T-cell (primary cell): ENCODE results near the gene TEX14. TPM values are rescaled to one million over a fixed set of nuclear protein-coding genes. Genes with fewer than 3 reads are reported as not detected.

Experiments used
- ATAC-seq, 4 experiments: fragments of 200-7000 bp in 3 of 4; fragments of 150-1000 bp in 1 of 4; cut with Tn5 transposase; replicated peaks in 1 of 4; 1 replicate in 3 of 4; 2 replicates in 1 of 4; pipeline ENCODE4 v1.10.0; 2021; ENCODE audit warnings: moderate library complexity in 3 of 4, mild to moderate bottlenecking in 2 of 4, moderate number of reproducible peaks in 1 of 4
- CTCF ChIA-PET, 2 donors: fragments of 300-600 bp; sonication (Branson Sonifier 250); formaldehyde crosslinking; loops; one replicate each; lab custom pipeline; 2022; ENCODE audit warnings: antibody characterized with exemption in 2 of 2; lab: Charles Lee
- POLR2A ChIA-PET, 2 donors: fragments of 300-600 bp; sonication (Branson Sonifier 250); formaldehyde crosslinking; loops; one replicate each; lab custom pipeline; 2022; ENCODE audit warnings: antibody characterized with exemption in 2 of 2; lab: Charles Lee
- DNase-seq, 35 experiments: peaks; one replicate each; pipeline versions ENCODE4 v3.0.0 to v3.0.0-alpha.2; 2013 to 2023
- H3K27ac ChIP-seq: one replicate; pipeline ENCODE4 v1.5.1; 2013; ENCODE audit warnings: low read length
- H3K27me3 ChIP-seq, 2 experiments: replicated peaks in 1 of 2; 1 replicate in 1 of 2; 2 replicates in 1 of 2; pipeline versions ENCODE4 v1.6.1 to v1.7.0; 2013; ENCODE audit warnings: low read length in 1 of 2, mixed read lengths in 1 of 2; ENCODE audit not compliant: control insufficient read depth in 2 of 2, insufficient read depth in 2 of 2; ENCODE audit errors: extremely low read depth in 1 of 2
- H3K36me3 ChIP-seq, 2 donors: 1 replicate in 1 of 2; 2 replicates in 1 of 2; pipeline versions ENCODE4 v1.6.1 to v1.7.0; 2013; ENCODE audit warnings: low read length in 1 of 2; ENCODE audit not compliant: control insufficient read depth in 2 of 2, insufficient read depth in 1 of 2; ENCODE audit errors: extremely low read depth in 1 of 2
- H3K4me1 ChIP-seq, 2 experiments: 1 replicate in 1 of 2; 2 replicates in 1 of 2; pipeline versions ENCODE4 v1.6.1 to v1.7.0; 2013; ENCODE audit warnings: low read length in 2 of 2, mixed read lengths in 1 of 2; ENCODE audit not compliant: insufficient read depth in 2 of 2, control insufficient read depth in 1 of 2; ENCODE audit errors: extremely low read depth in 1 of 2
- H3K4me3 ChIP-seq, 2 donors: 1 replicate in 1 of 2; 2 replicates in 1 of 2; pipeline versions ENCODE4 v1.5.1 to v1.7.0; 2013; ENCODE audit warnings: mild to moderate bottlenecking in 2 of 2, low read length in 1 of 2, moderate library complexity in 1 of 2; ENCODE audit not compliant: control insufficient read depth in 1 of 2; ENCODE audit errors: extremely low read depth in 1 of 2
- H3K9me3 ChIP-seq: 2 replicates; pipeline ENCODE4 v1.7.0; 2013
- H3K27ac Mint-ChIP-seq, 2 donors: one replicate each; pipeline ENCODE4 v1.8.0; 2020 to 2021; ENCODE audit warnings: mild to moderate bottlenecking in 2 of 2, mixed read lengths in 2 of 2
- H3K27me3 Mint-ChIP-seq, 2 donors: one replicate each; pipeline ENCODE4 v1.8.0; 2021 to 2022; ENCODE audit warnings: mixed read lengths in 2 of 2
- H3K36me3 Mint-ChIP-seq: one replicate; pipeline ENCODE4 v1.8.0; 2021; ENCODE audit warnings: mixed read lengths
- H3K4me1 Mint-ChIP-seq, 3 donors: one replicate each; pipeline ENCODE4 v1.8.0; 2020 to 2022; ENCODE audit warnings: mixed read lengths in 3 of 3, mild to moderate bottlenecking in 1 of 3
- H3K4me3 Mint-ChIP-seq, 3 donors: one replicate each; pipeline ENCODE4 v1.8.0; 2020 to 2022; ENCODE audit warnings: mild to moderate bottlenecking in 3 of 3, mixed read lengths in 3 of 3, moderate library complexity in 3 of 3
- H3K9me3 Mint-ChIP-seq, 3 donors: one replicate each; pipeline ENCODE4 v1.8.0; 2020 to 2022; ENCODE audit warnings: mixed read lengths in 3 of 3
- WGBS: methylation state at CpG from one replicate; pipeline ENCODE4 v1.1.5; 2013; ENCODE audit warnings: missing lambda C conversion rate; ENCODE audit not compliant: insufficient coverage; 5-methylcytosine and 5-hydroxymethylcytosine counted together
- total RNA-seq, 35 experiments: library from RNA in 6 of 35; stranded (reverse) in 6 of 35; fragments of 120-200 nt in 1 of 35; gene quantifications; one replicate each; pipeline versions ENCODE4 v1.2.1 to v1.2.4 and lab custom pipeline; 2013 to 2026

TEX14 gene
- total RNA-seq, 5 donors from 2014 or later (not counting 1 experiment from before 2014, with no cell fraction given) = 0.59 to 1.2 (median 0.73) TPM

GRCh38 chr17:58639681-58640080 lies 52.2 kb downstream of the TEX14 start:
- Histone ChIP-seq H3K36me3 (no peaks in the 10 kb centered on the region), H3K9me3 (no peaks in the 10 kb centered on the region), H3K27me3 (no peaks in the 10 kb centered on the region), H3K27ac (no peak overlapping the region), H3K4me3 (no peak overlapping the region), H3K4me1 (no peaks in the 10 kb centered on the region)
- no peaks in the 10 kb centered on the region for H3K36me3 Mint-ChIP-seq
- no peaks in the 10 kb centered on the region for H3K4me1 Mint-ChIP-seq
- no peak overlapping the region for H3K27ac Mint-ChIP-seq
- ChIA-PET POLR2A (interaction anchor here in 1 of 2 donors (0.6 kb wide), 1 partner anchor 11 kb away, joined by 4 read pairs; no protein-coding TSS in a partner anchor), CTCF (interaction anchor here in 1 of 2 donors (0.5 kb wide), 1 partner anchor 420 kb away, joined by 8 read pairs; no protein-coding TSS in a partner anchor)
- H3K4me3 Mint-ChIP-seq = no peak overlapping the region
- WGBS = 90% methylated on average over 3 of the region's 6 CpGs
- no peak for ATAC-seq
- no peaks in the 10 kb centered on the region for H3K27me3 Mint-ChIP-seq
- H3K9me3 Mint-ChIP-seq = no peaks in the 10 kb centered on the region
- DNase-seq = no peak

- ChIA-PET POLR2A (no interaction called here), CTCF (no interaction called here)
- no peak for ATAC-seq
- Histone ChIP-seq H3K4me1 (peaks cover 2 to 5% of the 10 kb centered on the region in 2 experiments), H3K27me3 (no peaks in the 10 kb centered on the region), H3K4me3 (no peak overlapping the region), H3K9me3 (no peaks in the 10 kb centered on the region), H3K36me3 (no peaks in the 10 kb centered on the region), H3K27ac (no peak overlapping the region)
- Mint-ChIP-seq H3K27me3 (no peaks in the 10 kb centered on the region), H3K4me3 (no peak overlapping the region), H3K9me3 (no peaks in the 10 kb centered on the region), H3K36me3 (no peaks in the 10 kb centered on the region), H3K27ac (no peak overlapping the region), H3K4me1 (peaks cover 0 to 2% (median 0%) of the 10 kb centered on the region in 3 donors)
- 94% methylated on average over 5 of the region's 12 CpGs for WGBS
- no peak for DNase-seq
Measured at GRCh38 chr17:58637011-58637570, 54.8 kb downstream of the TEX14 start.

DNA sequence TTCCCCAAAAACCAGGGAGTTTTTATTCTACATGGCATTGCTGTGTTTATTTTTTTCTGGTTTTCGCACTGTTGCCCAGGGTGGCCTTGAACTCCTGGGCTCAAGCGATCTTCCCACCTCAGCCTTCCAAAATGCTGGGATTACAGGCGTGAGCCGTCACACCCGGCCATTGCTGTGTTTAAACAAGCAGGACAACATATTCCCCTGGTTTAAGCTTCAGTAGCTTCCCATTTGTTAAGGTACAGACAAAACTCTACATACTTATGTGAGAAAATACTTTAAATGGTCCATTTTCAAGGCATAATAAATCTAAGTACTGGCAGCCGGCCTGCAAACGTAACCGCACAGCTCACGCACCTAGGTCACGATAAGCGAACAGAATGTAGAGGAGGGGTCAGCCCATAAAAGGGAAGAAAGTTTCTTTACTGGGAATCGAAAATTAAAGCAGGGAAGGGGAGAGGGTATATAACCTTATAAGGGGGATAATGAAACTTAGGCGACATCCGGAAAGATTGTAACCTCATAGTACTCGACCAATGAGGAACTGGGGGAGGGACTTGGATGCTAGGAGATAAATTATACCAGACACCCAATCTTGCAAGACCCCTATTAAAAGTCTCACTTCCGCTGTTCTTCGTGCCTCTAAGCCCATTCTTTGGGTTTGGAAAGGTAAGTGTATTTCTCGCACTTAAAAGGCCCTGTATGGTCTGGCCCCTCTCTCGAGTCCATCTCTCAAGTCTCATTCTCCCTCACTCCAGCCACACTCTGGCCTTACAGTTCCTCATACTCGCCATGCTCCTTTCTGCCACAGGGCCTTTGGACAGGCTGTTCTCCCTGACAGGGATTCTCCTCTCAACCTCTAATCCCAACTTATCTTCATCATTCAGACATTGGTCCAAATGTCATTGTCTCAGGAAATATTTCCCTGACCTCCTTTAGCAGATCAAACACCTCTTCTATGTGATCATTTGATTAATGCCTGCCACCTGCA lies 59.2 kb downstream of the TEX14 start:
- Mint-ChIP-seq H3K4me3 (peak overlapping the region in 1 of 3 donors; percentile 55), H3K4me1 (peaks cover 0 to 11% (median 5%) of the 10 kb centered on the region in 3 donors), H3K27ac (peak overlapping the region in 1 of 2 donors; percentile 36), H3K27me3 (no peaks in the 10 kb centered on the region), H3K36me3 (no peaks in the 10 kb centered on the region), H3K9me3 (no peaks in the 10 kb centered on the region)
- H3K4me1 ChIP-seq = peaks cover 5 to 10% of the 10 kb centered on the region in 2 experiments
- 90% methylated on average over 9 of the region's 20 CpGs for WGBS
- peak overlapping the region; percentile 44 to 69 for H3K4me3 ChIP-seq
- CTCF ChIA-PET = interaction anchor here in 1 of 2 donors (0.5 to 2.8 kb wide), 7 partner anchors 27 to 373 kb away, joined by 3 to 11 read pairs (median 5); partner anchors contain the start of genes RAD51C and TEX14
- POLR2A ChIA-PET = interaction anchor here (0.5 to 2.5 kb wide), 30 partner anchors 18 to 1211 kb away, joined by 3 to 29 read pairs (median 4); partner anchors contain the start of genes RAD51C (in 2 of the 2), CLTC (in 1 of the 2), HSF5 (in 1 of the 2) and PRR11 (in 1 of the 2)
- ATAC-seq = no peak
- H3K27ac ChIP-seq = peak overlapping the region; percentile 90
- DNase-seq = peak in 3 of 35 experiments; percentile 0 to 7 (median 6)
- no peaks in the 10 kb centered on the region for H3K36me3 ChIP-seq
- H3K9me3 ChIP-seq = no peaks in the 10 kb centered on the region
- H3K27me3 ChIP-seq = no peaks in the 10 kb centered on the region

GRCh38 chr17:58631523-58632323 lies 60.1 kb downstream of the TEX14 start:
- H3K9me3 ChIP-seq = no peaks in the 10 kb centered on the region
- H3K9me3 Mint-ChIP-seq = no peaks in the 10 kb centered on the region
- H3K4me3 ChIP-seq = peak overlapping the region; percentile 44 to 69
- peaks cover 0 to 11% (median 5%) of the 10 kb centered on the region in 3 donors for H3K4me1 Mint-ChIP-seq
- peak overlapping the region; percentile 90 for H3K27ac ChIP-seq
- ChIA-PET POLR2A (interaction anchor here (0.5 to 2.5 kb wide), 34 partner anchors 14 to 1212 kb away, joined by 3 to 29 read pairs (median 4); partner anchors contain the start of genes RAD51C (in 2 of the 2), CLTC (in 1 of the 2), HSF5 (in 1 of the 2) and PRR11 (in 1 of the 2)), CTCF (interaction anchor here (0.5 to 2.8 kb wide), 11 partner anchors 26 to 960 kb away, joined by 3 to 11 read pairs (median 5); partner anchors contain the start of genes PRR11 (in 1 of the 2), RAD51C (in 1 of the 2), SKA2 (in 1 of the 2) and TEX14 (in 1 of the 2))
- peak; percentile 87 to 90 (median 88) for ATAC-seq
- WGBS = 0% methylated on average over 10 of the region's 30 CpGs
- peak; percentile 77 to 96 (median 90) for DNase-seq
- H3K36me3 ChIP-seq = no peaks in the 10 kb centered on the region
- no peaks in the 10 kb centered on the region for H3K36me3 Mint-ChIP-seq
- H3K27ac Mint-ChIP-seq = no peak overlapping the region
- no peaks in the 10 kb centered on the region for H3K27me3 Mint-ChIP-seq
- no peaks in the 10 kb centered on the region for H3K27me3 ChIP-seq
- H3K4me3 Mint-ChIP-seq = no peak overlapping the region
- peaks cover 5 to 10% of the 10 kb centered on the region in 2 experiments for H3K4me1 ChIP-seq

DNA sequence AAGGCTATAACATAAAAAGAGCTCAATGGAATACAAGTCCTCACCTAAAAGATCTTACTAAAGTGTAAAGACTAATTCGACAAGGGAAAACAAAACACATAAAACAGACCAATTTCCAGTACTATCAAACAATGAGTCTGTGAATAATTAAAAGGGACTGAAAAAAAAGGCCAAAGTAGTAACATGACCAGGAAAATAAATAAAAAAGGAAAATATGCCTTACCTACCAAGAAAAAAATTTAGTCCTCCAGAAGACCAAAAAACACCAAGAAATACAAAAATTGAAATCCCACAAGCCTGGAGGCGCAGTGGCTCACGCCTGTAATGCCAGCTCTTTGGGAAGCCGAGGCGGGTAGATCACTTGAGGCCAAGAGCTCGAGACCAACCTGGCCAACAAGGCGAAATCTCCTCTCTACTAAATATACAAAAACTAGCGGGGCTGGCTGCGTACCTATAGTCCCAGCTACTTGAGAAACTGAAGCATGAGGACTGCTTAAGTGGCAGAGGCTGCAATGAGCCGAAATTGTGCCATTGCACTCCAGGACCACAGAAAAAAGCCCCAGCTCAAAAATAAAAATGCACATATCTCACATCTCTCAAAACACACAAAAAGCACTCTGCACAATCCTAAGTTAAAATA lies 60.8 kb downstream of the TEX14 start:
- H3K4me1 Mint-ChIP-seq = peaks cover 0 to 11% (median 5%) of the 10 kb centered on the region in 3 donors
- ChIA-PET CTCF (interaction anchor here (0.5 to 2.8 kb wide), 7 partner anchors 27 to 959 kb away, joined by 3 to 11 read pairs (median 8); partner anchors contain the start of genes PRR11 (in 1 of the 2), RAD51C (in 1 of the 2), SKA2 (in 1 of the 2) and TEX14 (in 1 of the 2)), POLR2A (interaction anchor here (0.5 to 2.5 kb wide), 10 partner anchors 21 to 525 kb away, joined by 3 to 29 read pairs (median 4); partner anchors contain the start of genes PRR11 (in 1 of the 2) and RAD51C (in 1 of the 2))
- DNase-seq = peak in 28 of 35 experiments; percentile 2 to 63 (median 10)
- WGBS = 44% methylated on average over 7 of the region's 10 CpGs
- H3K27ac ChIP-seq = peak overlapping the region; percentile 90
- no peaks in the 10 kb centered on the region for H3K36me3 ChIP-seq
- H3K36me3 Mint-ChIP-seq = no peaks in the 10 kb centered on the region
- peak in 1 of 4 experiments; percentile 3 for ATAC-seq
- no peaks in the 10 kb centered on the region for H3K27me3 Mint-ChIP-seq
- H3K4me3 Mint-ChIP-seq = no peak overlapping the region
- no peaks in the 10 kb centered on the region for H3K27me3 ChIP-seq
- no peak overlapping the region for H3K27ac Mint-ChIP-seq
- H3K9me3 ChIP-seq = no peaks in the 10 kb centered on the region
- H3K4me3 ChIP-seq = peak overlapping the region in 1 of 2 donors; percentile 44
- H3K4me1 ChIP-seq = peaks cover 5 to 10% of the 10 kb centered on the region in 2 experiments
- H3K9me3 Mint-ChIP-seq = no peaks in the 10 kb centered on the region
